ENCODE measurements around the gene C1orf167. TPM values are rescaled to one million over a fixed set of nuclear protein-coding genes. Genes with fewer than 3 reads are reported as not detected.

C1orf167 gene
- total and polyA plus RNA-seq, 2 of the 13 experiments (the other 11 are each of a cell fraction or from before 2014, with no cell fraction given), result not detected

DNA sequence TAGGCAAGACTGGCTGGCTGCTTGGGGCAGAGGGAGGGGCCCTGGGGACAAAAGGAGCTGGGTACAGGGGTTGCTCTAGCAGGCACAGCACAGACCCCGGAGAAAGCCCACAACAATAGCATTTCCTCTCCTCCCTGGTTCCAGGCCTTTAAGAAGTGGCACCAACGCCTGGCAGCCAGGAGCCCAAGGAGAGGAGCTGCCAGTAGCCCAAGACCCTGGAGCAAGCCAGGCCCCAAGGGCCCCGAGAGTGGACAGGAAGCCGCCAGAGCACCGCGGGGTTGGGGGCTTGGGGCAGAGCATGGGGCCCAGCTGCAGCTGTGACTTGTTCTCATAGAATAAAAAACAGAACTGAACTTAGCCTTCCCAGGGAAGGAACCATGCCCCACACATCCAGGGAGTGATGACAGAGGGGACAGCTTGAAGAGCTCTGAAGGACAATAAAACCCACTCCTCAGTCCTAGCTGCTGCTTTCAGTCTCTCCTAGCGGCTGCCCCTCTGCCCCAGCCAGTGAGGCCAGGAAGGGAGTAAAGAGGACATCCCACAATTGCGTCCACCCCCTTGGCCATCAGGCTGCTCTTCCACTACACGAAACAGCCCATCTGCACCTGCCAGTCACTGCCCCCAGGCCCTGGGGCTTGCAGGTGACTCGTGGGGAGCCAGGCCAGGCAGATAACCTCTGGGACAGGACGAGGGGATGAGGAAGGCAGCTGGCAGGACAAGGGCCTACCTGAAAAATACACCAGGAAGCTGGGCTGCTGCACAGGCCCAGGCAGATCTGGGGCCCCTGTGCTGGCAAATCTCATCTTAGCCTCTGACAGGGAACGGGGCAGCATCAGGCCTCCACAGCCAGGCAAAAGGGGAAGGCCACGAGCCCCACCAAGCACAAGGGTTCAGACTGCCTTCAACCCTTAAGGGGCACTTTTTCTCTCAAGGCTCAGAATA lies 27.4 kb downstream of the C1orf167 start:
- H3K4me3 ChIP-seq (replicated peaks in 1 of 3; ENCODE audit: insufficient read depth in 1 of 3, low read depth in 2 of 3, low read length in 3 of 3), result no peak overlapping the region
- H3K4me2 ChIP-seq (ENCODE audit: low read depth, low read length), result no peak overlapping the region
- no peak overlapping the region for H3K27ac ChIP-seq (ENCODE audit: extremely low read length, insufficient read depth, low read length)
- FAIRE-seq (no peak), ATAC-seq (no peak), DNase-seq (ENCODE audit: low spot score) (no peak)
- peaks cover 1 to 4% of the 10 kb centered on the region in 2 experiments; a peak in 1 of 5 replicates for H3K27me3 ChIP-seq (ENCODE audit: control insufficient read depth in 1 of 2, insufficient read depth in 2 of 2, low read length in 2 of 2)
- in situ Hi-C loops (cut with HindIII; ENCODE audit: extremely low pct_ligation_motif_present, low pct_unique_long_range_greater_than_20kb) (no loop called here), intact Hi-C loops (cut with micrococcal nuclease; ENCODE audit: unreplicated experiment) (no loop called here)
- no peaks in the 10 kb centered on the region for H3K36me3 ChIP-seq (replicated peaks in 1 of 2; ENCODE audit: control insufficient read depth in 1 of 2, insufficient read depth in 2 of 2, low read length in 2 of 2)
- H2AFZ ChIP-seq (ENCODE audit: low read length), result no peak overlapping the region
- no TSS peak for BruUV-seq (replicated peaks)
- H3K79me2 ChIP-seq (ENCODE audit: insufficient read depth, low read length), result no peaks in the 10 kb centered on the region
- H3K4me1 ChIP-seq (ENCODE audit: insufficient read depth, low read length), result peaks cover 33% of the 10 kb centered on the region
- TF ChIP-seq, protein P1, sequence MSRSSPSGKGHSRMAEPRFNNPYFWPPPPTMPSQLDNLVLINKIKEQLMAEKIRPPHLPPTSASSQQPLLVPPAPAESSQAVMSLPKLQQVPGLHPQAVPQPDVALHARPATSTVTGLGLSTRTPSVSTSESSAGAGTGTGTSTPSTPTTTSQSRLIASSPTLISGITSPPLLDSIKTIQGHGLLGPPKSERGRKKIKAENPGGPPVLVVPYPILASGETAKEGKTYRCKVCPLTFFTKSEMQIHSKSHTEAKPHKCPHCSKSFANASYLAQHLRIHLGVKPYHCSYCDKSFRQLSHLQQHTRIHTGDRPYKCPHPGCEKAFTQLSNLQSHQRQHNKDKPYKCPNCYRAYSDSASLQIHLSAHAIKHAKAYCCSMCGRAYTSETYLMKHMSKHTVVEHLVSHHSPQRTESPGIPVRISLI (CRISPR knock-in tag; IDR thresholded peaks at IDR 0.05; ENCODE audit: borderline replicate concordance), result no peak
- TF ChIP-seq, protein P2, sequence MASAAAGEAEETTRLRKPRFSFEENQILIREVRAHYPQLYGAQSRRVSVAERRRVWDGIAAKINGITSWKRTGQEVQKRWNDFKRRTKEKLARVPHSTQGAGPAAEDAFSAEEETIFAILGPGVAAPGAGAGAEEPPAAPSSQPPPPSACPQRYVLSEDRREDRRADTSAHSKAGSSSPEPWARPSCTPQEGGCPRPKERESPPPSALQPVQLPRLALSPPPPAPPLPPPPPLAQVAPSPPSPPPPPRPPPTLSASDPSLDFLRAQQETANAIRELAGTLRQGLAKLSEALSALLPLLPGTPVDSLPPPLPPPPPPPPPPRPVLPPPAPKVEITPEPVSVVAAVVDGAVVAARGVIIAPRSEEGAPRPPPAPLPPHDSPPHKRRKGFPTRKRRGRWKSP (CRISPR knock-in tag; IDR thresholded peaks at IDR 0.05), result no peak
- TF ChIP-seq SETDB1 (CRISPR knock-in tag; IDR thresholded peaks at IDR 0.05; ENCODE audit: borderline replicate concordance) (no peak), AGO2 (optimal IDR thresholded peaks at IDR 0.05; ENCODE audit: low read depth, low read length) (peak; percentile 4)
- TF ChIP-seq, protein P3, sequence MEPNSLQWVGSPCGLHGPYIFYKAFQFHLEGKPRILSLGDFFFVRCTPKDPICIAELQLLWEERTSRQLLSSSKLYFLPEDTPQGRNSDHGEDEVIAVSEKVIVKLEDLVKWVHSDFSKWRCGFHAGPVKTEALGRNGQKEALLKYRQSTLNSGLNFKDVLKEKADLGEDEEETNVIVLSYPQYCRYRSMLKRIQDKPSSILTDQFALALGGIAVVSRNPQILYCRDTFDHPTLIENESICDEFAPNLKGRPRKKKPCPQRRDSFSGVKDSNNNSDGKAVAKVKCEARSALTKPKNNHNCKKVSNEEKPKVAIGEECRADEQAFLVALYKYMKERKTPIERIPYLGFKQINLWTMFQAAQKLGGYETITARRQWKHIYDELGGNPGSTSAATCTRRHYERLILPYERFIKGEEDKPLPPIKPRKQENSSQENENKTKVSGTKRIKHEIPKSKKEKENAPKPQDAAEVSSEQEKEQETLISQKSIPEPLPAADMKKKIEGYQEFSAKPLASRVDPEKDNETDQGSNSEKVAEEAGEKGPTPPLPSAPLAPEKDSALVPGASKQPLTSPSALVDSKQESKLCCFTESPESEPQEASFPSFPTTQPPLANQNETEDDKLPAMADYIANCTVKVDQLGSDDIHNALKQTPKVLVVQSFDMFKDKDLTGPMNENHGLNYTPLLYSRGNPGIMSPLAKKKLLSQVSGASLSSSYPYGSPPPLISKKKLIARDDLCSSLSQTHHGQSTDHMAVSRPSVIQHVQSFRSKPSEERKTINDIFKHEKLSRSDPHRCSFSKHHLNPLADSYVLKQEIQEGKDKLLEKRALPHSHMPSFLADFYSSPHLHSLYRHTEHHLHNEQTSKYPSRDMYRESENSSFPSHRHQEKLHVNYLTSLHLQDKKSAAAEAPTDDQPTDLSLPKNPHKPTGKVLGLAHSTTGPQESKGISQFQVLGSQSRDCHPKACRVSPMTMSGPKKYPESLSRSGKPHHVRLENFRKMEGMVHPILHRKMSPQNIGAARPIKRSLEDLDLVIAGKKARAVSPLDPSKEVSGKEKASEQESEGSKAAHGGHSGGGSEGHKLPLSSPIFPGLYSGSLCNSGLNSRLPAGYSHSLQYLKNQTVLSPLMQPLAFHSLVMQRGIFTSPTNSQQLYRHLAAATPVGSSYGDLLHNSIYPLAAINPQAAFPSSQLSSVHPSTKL (CRISPR knock-in tag; IDR thresholded peaks at IDR 0.05), result no peak
- WGBS (ENCODE audit: low lambda C conversion rate), result 66% methylated on average over 12 of the region's 13 CpGs
- no peaks in the 10 kb centered on the region for H4K20me1 ChIP-seq (ENCODE audit: insufficient read depth, low read length)
- H3K9ac ChIP-seq (ENCODE audit: insufficient read depth, low read depth, low read length), result no peak overlapping the region
- ChIA-PET POLR2A (interaction anchor here (2.5 to 2.9 kb wide), 2 partner anchors 14 to 17 kb away, joined by 9 to 12 read pairs; partner anchors contain the start of genes CLCN6 and MTHFR), CTCF (ENCODE audit: low intra/inter-chr PET ratio, low total read pairs) (no interaction called here)
- H3K9me3 ChIP-seq (ENCODE audit: low read length), result no peaks in the 10 kb centered on the region

All from HepG2 (cell line).